Measurements from ENCODE around the gene ANTXR1. TPM values are rescaled to one million over a fixed set of nuclear protein-coding genes. Genes with fewer than 3 reads are reported as not detected.
"Not testable (repeated sequence)": the region's sequence is repeated elsewhere in the genome, so short reads cannot be mapped to it uniquely, and the experiment has no call there.

Gene ANTXR1
- total and polyA plus RNA-seq, 4 donors: 45.7 to 65.0 (median 47.7) TPM

DNA sequence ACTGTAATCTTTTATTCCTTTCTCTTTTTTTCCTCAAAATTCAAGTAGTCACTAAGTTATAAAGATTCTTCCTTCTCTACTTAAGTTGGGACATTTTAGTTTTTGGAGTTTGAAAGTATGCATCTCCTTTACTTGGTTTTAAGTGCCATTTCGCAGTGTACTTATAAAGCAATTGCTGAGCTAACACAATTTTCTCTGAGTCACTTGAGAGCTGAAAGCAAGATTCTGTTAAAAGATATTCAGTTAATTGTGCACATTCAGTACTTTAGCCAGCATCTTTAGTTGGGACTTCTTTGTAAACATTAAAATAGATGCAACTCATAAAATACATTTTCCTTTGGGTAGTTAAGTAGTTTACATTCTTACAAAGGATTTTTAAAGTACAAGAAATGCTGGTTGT, 238.0 kb downstream of the ANTXR1 start:
- Histone ChIP-seq H3K9me3 (ENCODE audit: control insufficient read depth, insufficient read depth, low read length) (no peaks in the 10 kb centered on the region), H3K36me3 (ENCODE audit: control insufficient read depth, insufficient read depth, low read length) (peaks cover 3% of the 10 kb centered on the region), H3K27me3 (ENCODE audit: control insufficient read depth, insufficient read depth, low read length) (no peaks in the 10 kb centered on the region), H3K4me1 (ENCODE audit: control insufficient read depth, insufficient read depth, low read length) (peaks cover 12% of the 10 kb centered on the region), H3K27ac (ENCODE audit: low read depth, low read length) (no peak overlapping the region), H3K4me3 (ENCODE audit: low read depth, low read length) (no peak overlapping the region)
- WGBS (ENCODE audit: insufficient coverage): no CpG with 5 or more reads among the region's 1 CpG
- DNase-seq (ENCODE audit: low read depth in 4 of 6, low spot score in 6 of 6): no peak

GRCh38 chr2:69251943-69252342, 239.0 kb downstream of the ANTXR1 start:
- DNase-seq (ENCODE audit: low read depth in 4 of 6, low spot score in 6 of 6): no peak
- Histone ChIP-seq H3K27me3 (ENCODE audit: control insufficient read depth, insufficient read depth, low read length) (no peaks in the 10 kb centered on the region), H3K4me1 (ENCODE audit: control insufficient read depth, insufficient read depth, low read length) (peaks cover 12% of the 10 kb centered on the region), H3K4me3 (ENCODE audit: low read depth, low read length) (no peak overlapping the region), H3K27ac (ENCODE audit: low read depth, low read length) (no peak overlapping the region), H3K36me3 (ENCODE audit: control insufficient read depth, insufficient read depth, low read length) (no peaks in the 10 kb centered on the region), H3K9me3 (ENCODE audit: control insufficient read depth, insufficient read depth, low read length) (no peaks in the 10 kb centered on the region)
- no CpG with 5 or more reads among the region's 2 CpGs for whole genome bisulfite sequencing (ENCODE audit: insufficient coverage)

DNA sequence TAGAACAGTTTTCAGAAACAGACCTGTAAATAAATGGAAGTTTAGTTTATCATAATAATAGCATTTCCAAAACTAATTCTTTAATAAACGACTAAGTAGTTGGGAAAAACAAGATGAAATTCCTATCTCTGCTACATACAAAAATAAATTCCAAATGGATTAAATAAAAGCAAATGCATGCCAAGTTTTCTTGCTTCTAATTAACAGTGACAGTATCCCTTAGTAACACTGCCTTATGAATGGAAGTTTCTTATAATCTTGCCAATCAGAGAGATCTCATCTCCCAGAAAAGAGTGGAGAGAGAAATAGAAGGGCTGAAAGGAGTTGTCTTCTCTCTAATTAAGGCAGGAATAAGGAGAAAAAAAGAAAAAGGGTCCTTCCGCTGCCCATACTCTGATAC, 240.1 kb downstream of the ANTXR1 start:
- no peaks in the 10 kb centered on the region for H3K36me3 ChIP-seq (ENCODE audit: control insufficient read depth, insufficient read depth, low read length)

DNA sequence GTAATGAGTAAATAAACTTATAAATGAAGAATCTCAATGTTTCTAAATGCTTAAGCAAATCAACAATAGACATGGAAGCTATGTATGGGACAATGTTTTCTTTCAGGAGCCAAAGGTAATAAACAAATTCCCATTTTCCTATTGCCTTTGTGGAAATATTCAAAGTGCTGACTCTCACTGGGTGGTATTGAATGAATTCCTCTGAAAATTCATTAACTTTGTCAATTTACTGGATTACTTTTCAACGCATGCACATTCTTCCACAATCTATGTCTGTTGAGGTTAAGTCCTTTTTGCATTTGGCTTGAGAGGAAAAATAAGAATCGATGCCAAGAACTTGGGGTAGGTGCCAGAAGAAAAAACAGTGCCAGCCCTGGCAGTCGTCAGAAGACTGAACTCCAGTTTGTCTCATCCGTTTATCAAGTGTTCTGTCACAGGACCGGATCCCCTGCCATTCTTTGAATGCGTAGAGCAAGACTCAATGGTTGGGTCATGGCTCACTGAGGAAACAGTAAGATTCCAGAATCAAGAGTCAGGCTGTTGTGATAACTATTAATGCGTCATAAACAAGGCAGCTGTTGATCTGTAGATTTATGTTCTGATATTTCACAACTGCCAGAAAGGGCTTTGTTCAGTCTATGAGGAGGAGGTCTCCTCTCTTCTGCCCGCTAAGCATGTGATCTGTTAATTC, 240.8 kb downstream of the ANTXR1 start:
- DNase-seq (ENCODE audit: low read depth in 4 of 6, low spot score in 6 of 6): peak; percentile 41 to 92 (median 56)
- Histone ChIP-seq H3K9me3 (ENCODE audit: control insufficient read depth, insufficient read depth, low read length) (peaks cover 4% of the 10 kb centered on the region), H3K4me1 (ENCODE audit: control insufficient read depth, insufficient read depth, low read length) (peaks cover 12% of the 10 kb centered on the region), H3K27me3 (ENCODE audit: control insufficient read depth, insufficient read depth, low read length) (no peaks in the 10 kb centered on the region), H3K27ac (ENCODE audit: low read depth, low read length) (peak overlapping the region; percentile 51), H3K36me3 (ENCODE audit: control insufficient read depth, insufficient read depth, low read length) (no peaks in the 10 kb centered on the region), H3K4me3 (ENCODE audit: low read depth, low read length) (no peak overlapping the region)
- 28% methylated on average over 6 of the region's 8 CpGs for whole genome bisulfite sequencing (ENCODE audit: insufficient coverage)

More for the DNA sequence above, 240.1 kb downstream of the ANTXR1 start:
- no peaks in the 10 kb centered on the region for H3K27me3 ChIP-seq (ENCODE audit: control insufficient read depth, insufficient read depth, low read length)
- no CpG with 5 or more reads among the region's 2 CpGs for WGBS (ENCODE audit: insufficient coverage)
- H3K4me1 ChIP-seq (ENCODE audit: control insufficient read depth, insufficient read depth, low read length): peaks cover 12% of the 10 kb centered on the region
- no peak overlapping the region for H3K27ac ChIP-seq (ENCODE audit: low read depth, low read length)
- H3K4me3 ChIP-seq (ENCODE audit: low read depth, low read length): no peak overlapping the region
- H3K9me3 ChIP-seq (ENCODE audit: control insufficient read depth, insufficient read depth, low read length): peaks cover 2% of the 10 kb centered on the region
- peak in 2 of 6 donors; percentile 12 to 43 for DNase-seq (ENCODE audit: low read depth in 4 of 6, low spot score in 6 of 6)

DNA sequence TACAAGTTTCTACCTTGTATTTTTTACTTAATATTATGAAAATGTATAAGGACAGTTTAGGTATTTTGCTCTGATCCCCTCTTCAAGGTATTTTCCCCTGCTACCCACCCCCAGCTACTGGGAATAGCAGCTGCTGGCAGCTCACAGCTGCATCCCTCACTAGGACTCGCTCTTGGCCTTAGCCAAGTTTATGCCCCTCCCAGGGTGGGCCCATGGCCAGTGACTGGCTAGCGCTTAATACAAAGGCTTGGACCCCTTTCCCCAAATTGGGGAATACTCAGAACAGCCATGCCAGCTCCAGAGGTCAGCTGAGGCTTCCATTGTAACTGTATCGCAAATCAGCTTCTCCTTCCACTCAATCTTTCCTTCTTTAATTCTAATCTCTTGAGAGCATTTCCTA, 242.8 kb downstream of the ANTXR1 start:
- peaks cover 12% of the 10 kb centered on the region for H3K4me1 ChIP-seq (ENCODE audit: control insufficient read depth, insufficient read depth, low read length)
- WGBS (ENCODE audit: insufficient coverage): 40% methylated on average over 3 of the region's 3 CpGs
- H3K9me3 ChIP-seq (ENCODE audit: control insufficient read depth, insufficient read depth, low read length): peaks cover 5% of the 10 kb centered on the region
- H3K4me3 ChIP-seq (ENCODE audit: low read depth, low read length): no peak overlapping the region
- no peaks in the 10 kb centered on the region for H3K36me3 ChIP-seq (ENCODE audit: control insufficient read depth, insufficient read depth, low read length)
- H3K27ac ChIP-seq (ENCODE audit: low read depth, low read length): no peak overlapping the region
- no peaks in the 10 kb centered on the region for H3K27me3 ChIP-seq (ENCODE audit: control insufficient read depth, insufficient read depth, low read length)
- peak in 2 of 6 donors; percentile 11 to 61 for DNase-seq (ENCODE audit: low read depth in 4 of 6, low spot score in 6 of 6)

- DNase-seq (ENCODE audit: low read depth in 4 of 6, low spot score in 6 of 6); H3K9me3 ChIP-seq (ENCODE audit: control insufficient read depth, insufficient read depth, low read length); H3K27me3 ChIP-seq (ENCODE audit: control insufficient read depth, insufficient read depth, low read length); H3K4me3 ChIP-seq (ENCODE audit: low read depth, low read length); H3K27ac ChIP-seq (ENCODE audit: low read depth, low read length); H3K4me1 ChIP-seq (ENCODE audit: control insufficient read depth, insufficient read depth, low read length); H3K36me3 ChIP-seq (ENCODE audit: control insufficient read depth, insufficient read depth, low read length): not testable (repeated sequence)
- 88% methylated on average over 7 of the region's 12 CpGs for WGBS (ENCODE audit: insufficient coverage)
Observed at GRCh38 chr2:69259994-69260591, 247.1 kb downstream of the ANTXR1 start.

GRCh38 chr2:69260666-69261065, 247.7 kb downstream of the ANTXR1 start:
- Histone ChIP-seq H3K27me3 (ENCODE audit: control insufficient read depth, insufficient read depth, low read length) (no peaks in the 10 kb centered on the region), H3K36me3 (ENCODE audit: control insufficient read depth, insufficient read depth, low read length) (no peaks in the 10 kb centered on the region), H3K4me1 (ENCODE audit: control insufficient read depth, insufficient read depth, low read length) (peaks cover 2% of the 10 kb centered on the region), H3K27ac (ENCODE audit: low read depth, low read length) (no peak overlapping the region), H3K9me3 (ENCODE audit: control insufficient read depth, insufficient read depth, low read length) (peaks cover 7% of the 10 kb centered on the region), H3K4me3 (ENCODE audit: low read depth, low read length) (no peak overlapping the region)
- DNase-seq (ENCODE audit: low read depth in 4 of 6, low spot score in 6 of 6): no peak

GRCh38 chr2:69269330-69269729, 256.4 kb downstream of the ANTXR1 start:
- Histone ChIP-seq H3K4me3 (ENCODE audit: low read depth, low read length) (no peak overlapping the region), H3K9me3 (ENCODE audit: control insufficient read depth, insufficient read depth, low read length) (peaks cover 2% of the 10 kb centered on the region), H3K27me3 (ENCODE audit: control insufficient read depth, insufficient read depth, low read length) (no peaks in the 10 kb centered on the region), H3K4me1 (ENCODE audit: control insufficient read depth, insufficient read depth, low read length) (no peaks in the 10 kb centered on the region), H3K36me3 (ENCODE audit: control insufficient read depth, insufficient read depth, low read length) (no peaks in the 10 kb centered on the region), H3K27ac (ENCODE audit: low read depth, low read length) (no peak overlapping the region)
- DNase-seq (ENCODE audit: low read depth in 4 of 6, low spot score in 6 of 6): no peak
- no CpG with 5 or more reads among the region's 4 CpGs for WGBS (ENCODE audit: insufficient coverage)

- DNase-seq (ENCODE audit: low read depth in 4 of 6, low spot score in 6 of 6): no peak
Observed at GRCh38 chr2:69271831-69272257, 258.9 kb downstream of the ANTXR1 start.

More at GRCh38 chr2:69271831-69272257, 258.9 kb downstream of the ANTXR1 start:
- no peaks in the 10 kb centered on the region for H3K27me3 ChIP-seq (ENCODE audit: control insufficient read depth, insufficient read depth, low read length)
- H3K27ac ChIP-seq (ENCODE audit: low read depth, low read length): no peak overlapping the region
- H3K4me1 ChIP-seq (ENCODE audit: control insufficient read depth, insufficient read depth, low read length): no peaks in the 10 kb centered on the region
- H3K4me3 ChIP-seq (ENCODE audit: low read depth, low read length): no peak overlapping the region
- no peaks in the 10 kb centered on the region for H3K9me3 ChIP-seq (ENCODE audit: control insufficient read depth, insufficient read depth, low read length)
- H3K36me3 ChIP-seq (ENCODE audit: control insufficient read depth, insufficient read depth, low read length): no peaks in the 10 kb centered on the region
- WGBS (ENCODE audit: insufficient coverage): no CpG with 5 or more reads among the region's 3 CpGs

All from spinal cord (tissue), 10 donors.